ENCODE results near the gene EPS8L3. TPM values are rescaled to one million over a fixed set of nuclear protein-coding genes. Genes with fewer than 3 reads are reported as not detected.

The EPS8L3 gene
- total and polyA plus RNA-seq, 8 donors = 0.39 to 4.3 (median 1.4) TPM

- H3K36me3 ChIP-seq = no peaks in the 10 kb centered on the region
- WGBS, 2 donors = 76 to 87% methylated on average over 7 of the region's 7 CpGs
These were observed 40.6 kb downstream of the EPS8L3 start for GRCh38 chr1:109722908-109723691.

GRCh38 chr1:109721971-109722370 is 41.8 kb downstream of the EPS8L3 start:
- no peak overlapping the region for H3K27ac ChIP-seq
- intact Hi-C loops (cut with DNase I) = no loop called here
- WGBS, 2 donors = 98 to 100% methylated on average over 1 of the region's 1 CpG
- DNase-seq (no peak), ATAC-seq (no peak), FAIRE-seq (no peak)
- peaks cover 0 to 12% (median 0%) of the 10 kb centered on the region in 3 donors for H3K4me1 ChIP-seq
- no peaks in the 10 kb centered on the region for H3K27me3 ChIP-seq
- no peak for TF ChIP-seq CTCF (IDR thresholded peaks at IDR 0.05)
- no peak overlapping the region for H3K4me3 ChIP-seq
- no peaks in the 10 kb centered on the region for H3K36me3 ChIP-seq
- no peaks in the 10 kb centered on the region for H3K9me3 ChIP-seq

More at GRCh38 chr1:109722908-109723691, 40.6 kb downstream of the EPS8L3 start:
- no peak for TF ChIP-seq CTCF (IDR thresholded peaks at IDR 0.05)
- DNase-seq (no peak), ATAC-seq (no peak), FAIRE-seq (no peak)
- Histone ChIP-seq H3K27me3 (no peaks in the 10 kb centered on the region), H3K4me1 (peaks cover 0 to 12% (median 0%) of the 10 kb centered on the region in 3 donors), H3K9me3 (no peaks in the 10 kb centered on the region), H3K27ac (no peak overlapping the region), H3K4me3 (no peak overlapping the region)
- intact Hi-C loops (cut with DNase I) = no loop called here

GRCh38 chr1:109721042-109721441 is 42.7 kb downstream of the EPS8L3 start:
- H3K9me3 ChIP-seq = no peaks in the 10 kb centered on the region
- DNase-seq = no peak
- H3K4me1 ChIP-seq = peaks cover 0 to 9% (median 0%) of the 10 kb centered on the region in 3 donors
- H3K27ac ChIP-seq = no peak overlapping the region
- intact Hi-C loops (cut with DNase I) = no loop called here
- no peak for ATAC-seq
- no peak overlapping the region for H3K4me3 ChIP-seq
- no peaks in the 10 kb centered on the region for H3K36me3 ChIP-seq
- no peaks in the 10 kb centered on the region for H3K27me3 ChIP-seq
- no peak for TF ChIP-seq CTCF (IDR thresholded peaks at IDR 0.05)
- no peak for FAIRE-seq
- WGBS, 2 donors = 84 to 90% methylated on average over 5 of the region's 5 CpGs

GRCh38 chr1:109719337-109719837 is 44.3 kb downstream of the EPS8L3 start:
- Histone ChIP-seq H3K27me3 (no peaks in the 10 kb centered on the region), H3K36me3 (no peaks in the 10 kb centered on the region), H3K9me3 (no peaks in the 10 kb centered on the region), H3K4me1 (peaks cover 0 to 4% (median 0%) of the 10 kb centered on the region in 3 donors), H3K27ac (no peak overlapping the region), H3K4me3 (no peak overlapping the region)
- 72 to 74% methylated on average over 5 of the region's 5 CpGs for WGBS, 2 donors
- intact Hi-C loops (cut with DNase I) = no loop called here
- ATAC-seq (no peak), DNase-seq (no peak), FAIRE-seq (no peak)
- TF ChIP-seq CTCF (IDR thresholded peaks at IDR 0.05) = no peak

GRCh38 chr1:109718495-109718894 is 45.2 kb downstream of the EPS8L3 start:
- ATAC-seq (peak; percentile 73 to 98 (median 88)), DNase-seq (no peak), FAIRE-seq (no peak)
- no peaks in the 10 kb centered on the region for H3K36me3 ChIP-seq
- peak in 1 of 4 donors; percentile 9 for TF ChIP-seq CTCF (IDR thresholded peaks at IDR 0.05)
- H3K27me3 ChIP-seq = no peaks in the 10 kb centered on the region
- no peaks in the 10 kb centered on the region for H3K9me3 ChIP-seq
- H3K4me1 ChIP-seq = no peaks in the 10 kb centered on the region
- no peak overlapping the region for H3K27ac ChIP-seq
- H3K4me3 ChIP-seq = no peak overlapping the region
- intact Hi-C loops (cut with DNase I) = no loop called here
- WGBS, 2 donors = 29 to 33% methylated on average over 2 of the region's 2 CpGs
